PC-3 (cell line): ENCODE results near the gene OXCT1.

ENCODE experiments used
- CTCF ChIP-seq: fragments of 300-600 bp; sonication (generic); conservative IDR thresholded peaks from 2 replicates; pipeline ENCODE4 v1.5.1; 2017; ENCODE audit warnings: antibody characterized with exemption, low read depth, mild to moderate bottlenecking, low read length
- EZH2 ChIP-seq: fragments of 300-600 bp; sonication (generic); IDR thresholded peaks from one replicate; pipeline ENCODE4 v1.6.1; 2017; ENCODE audit warnings: antibody characterized with exemption, mild to moderate bottlenecking, low read length; ENCODE audit not compliant: unreplicated experiment

GRCh38 chr5:41893074-41893851, 23.0 kb upstream of the OXCT1 start:
- TF ChIP-seq CTCF: no peak
- TF ChIP-seq EZH2: no peak
